Measurements from ENCODE around the gene BMPER.

Gene BMPER

GRCh38 chr7:33888166-33888565 lies 17.2 kb upstream of the BMPER start:
- no peak for DNase-seq (ENCODE audit: low read depth, low spot score)

- no peak for DNase-seq (ENCODE audit: low read depth, low spot score)
Observed at GRCh38 chr7:33892945-33893344, 12.4 kb upstream of the BMPER start.

- no peak for DNase-seq (ENCODE audit: low read depth, low spot score)
Observed at GRCh38 chr7:33893377-33893776, 12.0 kb upstream of the BMPER start.

- peak; percentile 29 for DNase-seq (ENCODE audit: low read depth, low spot score)
Observed at GRCh38 chr7:33895025-33895804, 10.1 kb upstream of the BMPER start.

GRCh38 chr7:33900501-33900900 lies 4.8 kb upstream of the BMPER start:
- DNase-seq (ENCODE audit: low read depth, low spot score): no peak

GRCh38 chr7:33901199-33901598 lies 4.1 kb upstream of the BMPER start:
- no peak for DNase-seq (ENCODE audit: low read depth, low spot score)

GRCh38 chr7:33901847-33902246 lies 3.5 kb upstream of the BMPER start:
- DNase-seq (ENCODE audit: low read depth, low spot score): no peak

GRCh38 chr7:33902746-33903145 lies 2.6 kb upstream of the BMPER start:
- DNase-seq (ENCODE audit: low read depth, low spot score): no peak

GRCh38 chr7:33903791-33904680 lies 1.3 kb upstream of the BMPER start:
- no peak for DNase-seq (ENCODE audit: low read depth, low spot score)

GRCh38 chr7:33904681-33905388 lies 504 bp upstream of the BMPER start:
- no peak for DNase-seq (ENCODE audit: low read depth, low spot score)

GRCh38 chr7:33906697-33907096 lies 1.4 kb downstream of the BMPER start:
- DNase-seq (ENCODE audit: low read depth, low spot score): no peak

- no peak for DNase-seq (ENCODE audit: low read depth, low spot score)
Observed at GRCh38 chr7:33907625-33908024, 2.3 kb downstream of the BMPER start.

GRCh38 chr7:33909318-33909717 lies 4.0 kb downstream of the BMPER start:
- DNase-seq (ENCODE audit: low read depth, low spot score): no peak

- no peak for DNase-seq (ENCODE audit: low read depth, low spot score)
Observed at GRCh38 chr7:33909755-33910154, 4.4 kb downstream of the BMPER start.

GRCh38 chr7:33910756-33911155 lies 5.4 kb downstream of the BMPER start:
- DNase-seq (ENCODE audit: low read depth, low spot score): no peak

GRCh38 chr7:33916357-33917081 lies 11.2 kb downstream of the BMPER start:
- DNase-seq (ENCODE audit: low read depth, low spot score): no peak

- DNase-seq (ENCODE audit: low read depth, low spot score): no peak
Observed at GRCh38 chr7:33917661-33918060, 12.3 kb downstream of the BMPER start.

GRCh38 chr7:33918438-33919143 lies 13.3 kb downstream of the BMPER start:
- no peak for DNase-seq (ENCODE audit: low read depth, low spot score)

- DNase-seq (ENCODE audit: low read depth, low spot score): no peak
Observed at GRCh38 chr7:33919449-33919848, 14.1 kb downstream of the BMPER start.

- no peak for DNase-seq (ENCODE audit: low read depth, low spot score)
Observed at GRCh38 chr7:33921216-33921938, 16.0 kb downstream of the BMPER start.

All from activated CD4-positive, CD25-positive, alpha-beta regulatory T cell treated with anti-CD3 and anti-CD28 coated beads, Interleukin-2, amount 50 U/mL, for 16 hours (primary cell).